Sciatic nerve (tissue), 2 donors: ENCODE data around the gene DUSP2. TPM values are rescaled to one million over a fixed set of nuclear protein-coding genes. Genes with fewer than 3 reads are reported as not detected.
A peak's percentile ranks its signal among the peaks of the same experiment; 100 is the strongest.

Source experiments
- ATAC-seq: fragments of 200-7000 bp; cut with Tn5 transposase; one replicate; pipeline ENCODE4 v1.9.1; 2020; ENCODE audit warnings: mild to moderate bottlenecking, moderate library complexity
- DNase-seq: peaks from one replicate; pipeline ENCODE4 v3.0.0-alpha.2; 2020; ENCODE audit warnings: low spot score
- intact Hi-C: fragments of 100-400 bp; cut with DNase I; formaldehyde crosslinking; loops from one replicate; pipeline ENCODE4 v1.14.2; 2022
- total RNA-seq: library from RNA; stranded (reverse); fragmentation: NEBNext Ultra II Directional; extraction: Animal tissue kit (Norgen Biotek cat#: 25700); gene quantifications from one replicate; pipeline ENCODE4 v1.2.1, GENCODE V29; 2021
- donor health status: DM: no; HTN: no; CAD: no.
- donor health status: DM: no; HTN: no; CAD: no.

Gene DUSP2, protein sequence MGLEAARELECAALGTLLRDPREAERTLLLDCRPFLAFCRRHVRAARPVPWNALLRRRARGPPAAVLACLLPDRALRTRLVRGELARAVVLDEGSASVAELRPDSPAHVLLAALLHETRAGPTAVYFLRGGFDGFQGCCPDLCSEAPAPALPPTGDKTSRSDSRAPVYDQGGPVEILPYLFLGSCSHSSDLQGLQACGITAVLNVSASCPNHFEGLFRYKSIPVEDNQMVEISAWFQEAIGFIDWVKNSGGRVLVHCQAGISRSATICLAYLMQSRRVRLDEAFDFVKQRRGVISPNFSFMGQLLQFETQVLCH
- total RNA-seq = 7.3 TPM

DNA sequence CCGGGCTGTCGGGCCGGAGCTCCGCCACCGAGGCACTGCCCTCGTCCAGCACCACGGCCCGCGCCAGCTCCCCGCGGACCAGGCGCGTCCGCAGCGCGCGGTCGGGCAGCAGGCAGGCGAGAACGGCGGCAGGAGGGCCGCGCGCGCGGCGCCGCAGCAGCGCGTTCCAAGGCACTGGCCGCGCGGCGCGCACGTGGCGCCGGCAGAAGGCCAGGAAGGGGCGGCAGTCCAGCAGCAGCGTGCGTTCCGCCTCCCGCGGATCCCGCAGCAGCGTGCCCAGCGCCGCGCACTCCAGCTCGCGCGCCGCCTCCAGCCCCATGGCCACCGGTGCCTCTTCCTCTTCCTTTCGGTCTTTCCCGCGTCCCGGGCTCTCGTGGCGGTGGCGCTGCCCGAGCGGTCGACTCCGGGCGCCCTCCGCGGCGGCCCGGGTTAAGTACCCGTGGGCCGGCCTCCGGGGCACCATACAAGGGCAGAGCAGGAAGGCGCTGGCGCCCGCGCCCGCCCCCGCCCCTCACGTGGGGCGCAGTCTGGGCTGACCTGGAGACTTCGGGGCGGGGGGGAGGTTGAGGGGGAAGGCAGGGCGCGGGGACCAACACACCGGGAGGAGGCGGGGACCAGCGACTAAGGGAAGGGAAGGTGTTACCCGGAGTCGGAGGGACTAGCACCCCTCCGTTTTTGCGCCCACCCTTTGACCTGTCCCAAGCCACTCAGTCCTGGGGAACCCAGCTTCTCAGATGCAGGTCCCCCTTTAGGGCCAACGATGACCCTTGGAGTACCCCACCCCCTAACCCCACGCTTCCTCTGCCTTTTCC lies at the start of gene DUSP2:
DUSP2 (minus strand) TSS at position 405 of the 812 bp plus-strand sequence; CDS start at position 319, 86 bp downstream.
- peak; percentile 75 for DNase-seq
- ATAC-seq = peak; percentile 84
- intact Hi-C loops = no loop called here

DNA sequence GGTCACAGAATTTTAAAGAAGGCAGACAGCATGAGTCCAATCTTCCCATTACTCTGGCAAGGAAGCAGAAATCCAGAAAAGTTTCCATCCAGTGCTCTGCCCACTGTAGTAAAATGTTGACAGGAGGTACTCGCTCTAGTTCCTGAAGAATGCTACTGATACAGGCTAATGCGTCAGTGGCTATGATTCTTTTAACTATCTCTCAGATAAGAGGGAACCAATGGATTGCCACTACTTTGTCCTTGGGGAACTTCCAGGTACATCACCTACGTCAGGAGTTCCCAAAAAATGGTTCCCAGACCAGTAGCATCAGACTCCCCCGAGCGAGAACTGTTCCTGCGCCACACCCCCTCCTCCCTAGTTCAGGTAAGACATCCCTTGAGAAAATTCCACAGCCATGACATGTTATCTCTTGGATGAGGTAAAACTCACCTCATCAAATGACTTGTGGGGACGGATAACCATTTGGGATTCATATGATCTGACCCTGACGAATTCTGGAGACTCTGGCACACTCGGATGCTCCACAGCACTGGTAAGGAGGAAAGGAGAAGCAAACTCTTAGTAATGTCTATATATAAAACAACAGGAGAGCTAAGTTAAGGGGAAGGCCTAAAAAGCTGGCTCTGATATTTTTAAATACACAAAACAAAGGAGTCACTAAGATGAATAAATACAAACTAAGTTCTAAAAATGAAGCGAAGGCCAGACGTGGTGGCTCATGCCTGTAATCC lies 46.9 kb upstream of the DUSP2 start:
- DNase-seq (no peak), ATAC-seq (no peak)
- intact Hi-C loops = no loop called here

DNA sequence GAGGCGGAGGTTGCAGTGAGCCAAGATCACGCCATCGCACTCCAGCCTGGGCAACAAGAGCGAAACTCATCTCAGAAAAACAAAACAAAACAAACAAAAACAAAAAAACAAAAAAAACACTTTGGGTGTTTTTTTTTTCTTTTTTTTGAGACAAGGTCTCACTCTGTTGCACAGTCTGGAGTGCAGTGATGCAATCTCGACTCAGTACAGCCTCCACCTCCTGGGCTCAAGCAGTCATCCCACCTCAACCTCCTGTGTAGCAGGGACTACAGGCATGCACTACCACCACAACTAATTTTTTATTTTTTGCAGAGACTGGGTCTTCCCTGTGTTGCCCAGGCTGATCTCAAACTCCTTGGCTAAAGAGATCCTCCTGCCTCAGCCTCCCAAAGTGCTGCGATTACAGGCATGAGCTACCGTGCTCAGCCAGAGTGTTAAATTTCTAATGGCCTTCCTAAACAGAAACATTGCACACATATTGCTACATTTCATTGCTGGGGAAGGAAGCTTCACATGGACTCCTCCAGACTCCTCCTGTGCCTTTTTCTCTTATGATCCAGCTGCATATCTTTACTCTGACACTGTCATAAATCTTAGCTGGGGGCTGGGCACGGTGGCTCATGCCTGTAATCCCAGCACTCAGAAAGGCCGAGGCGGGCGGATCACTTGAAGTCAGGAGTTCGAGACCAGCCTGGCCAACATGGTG lies 43.7 kb upstream of the DUSP2 start:
- ATAC-seq (no peak), DNase-seq (no peak)
- intact Hi-C loops = no loop called here

DNA sequence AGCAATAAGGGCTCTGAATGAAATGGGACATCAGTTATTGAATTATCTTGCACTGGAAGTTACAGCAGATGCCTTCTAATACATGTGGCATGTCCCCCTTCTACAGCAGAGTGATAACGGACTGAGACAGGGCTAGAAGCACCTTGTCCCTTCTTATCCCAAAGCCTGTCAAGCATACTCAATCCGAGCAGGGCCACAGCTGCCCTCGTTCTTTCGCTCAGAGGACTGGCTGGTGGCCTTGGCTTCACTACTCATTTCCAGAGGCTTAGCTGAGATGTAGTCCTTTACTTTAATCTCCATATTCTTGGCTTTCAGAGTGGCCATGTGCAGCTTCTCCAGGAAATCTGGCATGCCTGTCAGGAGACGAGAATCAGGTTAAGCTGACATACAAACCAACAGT lies 41.3 kb upstream of the DUSP2 start:
- DNase-seq (no peak), ATAC-seq (no peak)
- intact Hi-C loops = no loop called here

DNA sequence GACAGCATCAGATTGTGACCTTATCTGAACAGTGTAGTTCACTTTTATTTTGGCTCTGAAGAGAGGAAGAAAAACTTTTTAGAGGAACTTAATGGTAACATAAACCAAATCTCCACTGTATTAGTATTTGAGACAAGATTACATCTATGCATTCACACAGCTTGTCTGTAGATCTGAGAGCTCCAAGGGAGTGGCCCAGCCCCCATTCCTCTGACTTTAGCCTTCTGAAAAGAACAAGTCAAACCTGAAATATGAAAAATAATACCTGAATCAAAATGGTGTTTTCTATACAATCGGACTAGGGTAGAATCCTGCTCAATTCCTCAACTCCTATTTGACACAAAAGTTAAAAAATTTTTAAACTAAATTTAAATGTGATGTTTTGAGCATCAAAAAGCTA lies 40.3 kb upstream of the DUSP2 start:
- intact Hi-C loops = no loop called here
- DNase-seq = no peak
- no peak for ATAC-seq

DNA sequence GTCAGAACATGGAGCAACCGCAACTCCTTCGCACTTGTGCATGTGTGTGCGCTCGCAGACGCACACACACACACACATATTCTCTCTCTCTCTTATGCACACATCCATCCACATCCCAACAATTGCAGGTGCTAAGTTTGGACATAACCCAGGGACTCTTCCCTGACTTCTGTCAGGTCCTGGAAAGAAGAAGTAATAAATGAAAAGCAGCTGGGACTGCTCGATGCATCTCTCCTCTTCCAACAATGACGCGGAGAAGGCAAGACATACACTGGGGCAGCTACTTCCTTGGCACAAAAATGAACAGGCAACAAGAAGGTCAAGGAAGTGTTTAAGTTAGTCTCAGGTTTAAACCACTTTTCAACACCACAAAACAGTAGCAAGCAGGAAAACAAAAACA lies 39.7 kb upstream of the DUSP2 start:
- intact Hi-C loops = no loop called here
- DNase-seq (no peak), ATAC-seq (no peak)

DNA sequence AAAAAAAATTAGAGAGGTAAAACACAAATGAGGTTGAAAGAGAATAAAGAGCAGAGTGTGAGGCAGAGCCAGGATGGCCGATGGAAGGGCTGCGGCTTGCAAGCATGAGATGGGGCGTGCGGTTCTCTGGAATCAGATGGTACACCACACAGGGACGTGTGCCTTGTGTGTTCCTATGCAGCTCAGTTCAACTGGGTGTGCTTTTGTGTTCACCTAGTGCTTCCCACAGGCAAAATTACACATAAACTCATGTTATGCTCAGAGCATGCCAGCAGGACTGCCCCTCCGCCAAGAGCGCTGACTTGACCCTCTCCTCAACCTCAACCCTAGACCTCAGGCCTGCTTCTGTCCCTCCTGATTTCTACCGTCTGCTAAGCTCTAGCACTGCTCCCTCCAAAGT lies 38.9 kb upstream of the DUSP2 start:
- DNase-seq (no peak), ATAC-seq (no peak)
- intact Hi-C loops = no loop called here

DNA sequence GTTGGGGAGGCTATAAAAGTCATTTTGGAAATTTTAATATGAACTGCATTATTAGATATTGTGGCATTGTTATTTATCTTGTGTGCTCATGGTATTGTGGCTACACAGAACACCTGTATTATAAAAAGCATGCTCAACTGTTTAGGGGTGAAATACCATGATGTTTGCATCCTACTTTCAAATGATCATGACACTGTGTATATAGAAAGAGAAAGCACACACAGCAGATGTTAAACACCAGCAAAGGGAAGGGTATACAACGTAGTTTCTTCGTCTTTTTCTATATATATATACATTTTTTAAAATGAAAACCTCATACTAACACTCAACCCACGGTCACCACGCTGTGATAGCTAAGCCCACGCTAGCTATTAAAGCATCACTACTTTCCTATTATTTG lies 36.3 kb upstream of the DUSP2 start:
- no peak for ATAC-seq
- intact Hi-C loops = no loop called here
- DNase-seq = no peak

DNA sequence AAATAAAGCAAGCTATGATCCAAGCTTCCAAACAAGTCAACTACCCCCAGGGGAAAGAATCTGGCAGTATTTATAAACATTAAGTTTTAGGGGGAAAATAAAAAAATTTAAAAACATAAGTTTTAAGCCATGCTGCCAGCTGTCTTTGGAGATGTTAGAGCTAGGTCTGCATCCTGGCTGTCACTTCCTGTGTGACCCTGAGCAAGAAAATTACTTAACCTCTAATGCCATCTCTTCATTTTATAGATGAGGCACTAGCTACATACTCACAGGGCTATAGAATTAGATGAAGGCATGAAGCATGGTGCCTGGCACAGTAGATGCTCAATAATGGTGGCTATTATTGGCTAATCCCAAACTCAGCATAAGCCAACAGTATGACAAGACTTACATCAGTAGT lies 35.3 kb upstream of the DUSP2 start:
- DNase-seq (no peak), ATAC-seq (no peak)
- intact Hi-C loops = no loop called here

DNA sequence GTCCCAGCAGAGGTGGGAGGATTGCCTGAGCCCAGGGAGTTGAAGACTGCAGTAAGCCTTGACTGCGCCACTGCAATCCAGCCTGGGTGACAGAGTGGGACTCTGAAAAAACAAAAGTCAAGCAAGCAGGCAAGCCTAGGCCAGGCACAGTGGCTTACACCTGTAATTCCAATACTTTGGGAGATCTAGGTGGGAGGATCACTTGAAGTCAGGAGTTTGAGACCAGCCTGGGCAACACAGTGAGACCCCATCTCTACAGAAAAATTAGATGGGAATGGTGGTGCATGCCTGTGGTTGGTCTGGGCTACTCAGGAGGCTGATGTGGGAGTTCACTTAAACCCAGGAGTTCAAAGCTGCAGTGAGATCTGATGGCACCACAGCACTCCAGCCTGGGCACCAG lies 34.8 kb upstream of the DUSP2 start:
- ATAC-seq (no peak), DNase-seq (no peak)
- intact Hi-C loops = no loop called here

DNA sequence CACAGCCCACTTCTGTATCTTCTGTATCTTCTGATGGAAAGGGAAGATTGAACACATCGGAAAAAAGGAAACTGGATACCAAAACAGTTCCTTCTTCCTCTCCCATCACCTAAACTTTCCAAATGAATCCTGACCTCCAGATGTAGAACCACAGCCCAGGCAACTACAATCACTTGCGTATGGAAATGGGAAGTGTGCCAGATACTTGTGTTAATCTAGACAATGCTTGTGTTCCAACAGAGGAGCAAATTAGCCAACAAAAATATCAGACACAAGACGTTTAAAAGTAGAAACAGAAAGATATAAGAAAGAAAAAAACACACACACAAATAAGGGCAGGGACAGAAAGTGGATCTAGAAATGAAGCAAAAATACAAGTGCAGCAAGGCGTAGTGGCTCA lies 31.4 kb upstream of the DUSP2 start:
- intact Hi-C loops = no loop called here
- ATAC-seq = no peak
- no peak for DNase-seq

DNA sequence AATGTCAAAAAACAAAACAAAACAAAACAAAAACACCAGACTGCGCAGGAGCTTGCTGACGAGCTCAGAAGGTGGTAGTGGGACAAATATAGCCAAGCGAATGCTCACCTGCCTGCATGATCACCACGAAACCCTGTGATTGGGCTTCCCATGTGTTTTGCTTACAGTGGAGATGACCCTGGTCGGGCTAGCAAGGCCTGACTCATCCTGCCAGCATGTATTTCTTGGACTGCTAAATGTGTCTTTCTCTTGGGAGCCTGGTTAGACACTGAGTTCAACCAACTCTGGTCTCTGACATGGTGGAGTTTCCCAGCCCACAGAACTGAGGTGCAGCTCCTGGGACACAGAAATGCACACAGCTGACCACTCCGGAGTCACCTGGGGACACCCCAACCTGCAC lies 30.7 kb upstream of the DUSP2 start:
- ATAC-seq = no peak
- DNase-seq = no peak
- intact Hi-C loops = no loop called here

DNA sequence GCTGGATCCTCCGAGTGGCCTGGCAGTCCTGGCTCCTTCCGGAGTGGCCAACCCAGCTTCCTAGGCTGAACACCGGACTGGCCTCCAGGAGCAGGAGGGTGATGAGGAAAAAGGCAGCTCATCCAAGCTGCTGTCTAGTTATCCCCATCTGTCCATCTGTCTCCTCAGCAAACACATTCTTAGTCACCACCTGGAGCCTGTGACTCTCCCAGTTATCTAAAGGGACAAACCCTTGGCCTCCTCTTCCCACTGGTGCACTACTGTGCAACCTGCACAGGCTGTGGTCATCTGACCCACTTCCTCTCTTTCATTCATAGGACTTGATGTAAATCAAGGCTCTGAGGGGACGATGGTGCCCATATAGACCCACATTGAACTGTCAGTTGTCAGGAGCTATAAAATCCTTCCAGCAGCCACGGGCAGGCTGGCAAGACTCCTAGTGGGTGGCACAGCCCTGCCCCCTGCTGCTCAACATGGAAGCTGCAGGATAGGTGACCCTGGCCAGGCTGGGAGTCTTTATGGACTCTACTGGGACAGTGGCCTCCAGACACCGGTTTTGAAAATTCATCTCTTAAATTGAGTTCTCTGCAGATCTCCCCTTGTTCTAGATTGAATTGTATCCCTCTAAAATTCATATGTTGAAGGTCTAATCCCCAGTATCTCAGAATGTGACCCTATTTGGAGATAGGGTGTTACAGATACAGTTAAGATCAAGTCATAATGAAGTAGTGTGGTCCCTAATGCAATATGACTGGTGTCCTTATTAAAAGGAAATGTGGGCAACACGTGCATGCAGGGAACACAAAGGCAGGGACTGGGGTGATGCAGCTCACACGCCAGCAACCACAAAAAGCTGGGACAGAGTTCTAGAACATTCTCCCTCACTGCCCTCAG lies 29.3 kb upstream of the DUSP2 start:
- peak; percentile 80 for DNase-seq
- intact Hi-C loops = loop anchor here (5.0 kb wide), 1 partner anchor 37 kb away; the partner anchor contains the start of gene ASTL

DNA sequence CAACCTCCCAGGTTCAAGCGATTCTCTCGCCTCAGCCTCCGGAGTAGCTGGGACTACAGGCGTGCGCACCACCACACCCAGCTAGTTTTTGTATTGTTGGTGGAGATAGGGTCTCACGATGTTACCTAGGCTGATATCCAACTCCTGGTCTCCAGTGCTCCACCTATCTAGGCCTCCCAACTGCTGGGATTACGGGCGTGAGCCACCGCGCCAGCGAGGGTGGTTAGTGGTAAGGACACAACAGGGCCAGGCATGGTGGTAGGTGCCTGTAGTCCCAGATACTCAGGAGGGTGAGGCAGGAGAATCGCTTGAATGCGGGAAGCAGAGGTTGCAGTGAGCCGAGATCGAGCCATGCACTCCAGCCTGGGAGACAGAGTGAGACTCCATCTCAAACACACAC lies 26.6 kb upstream of the DUSP2 start:
- no peak for DNase-seq
- intact Hi-C loops = loop anchor here (5.0 kb wide), 1 partner anchor 35 kb away; the partner anchor contains the start of gene ASTL
- no peak for ATAC-seq

More for the DNA sequence above, 29.3 kb upstream of the DUSP2 start:
- ATAC-seq = peak; percentile 81

DNA sequence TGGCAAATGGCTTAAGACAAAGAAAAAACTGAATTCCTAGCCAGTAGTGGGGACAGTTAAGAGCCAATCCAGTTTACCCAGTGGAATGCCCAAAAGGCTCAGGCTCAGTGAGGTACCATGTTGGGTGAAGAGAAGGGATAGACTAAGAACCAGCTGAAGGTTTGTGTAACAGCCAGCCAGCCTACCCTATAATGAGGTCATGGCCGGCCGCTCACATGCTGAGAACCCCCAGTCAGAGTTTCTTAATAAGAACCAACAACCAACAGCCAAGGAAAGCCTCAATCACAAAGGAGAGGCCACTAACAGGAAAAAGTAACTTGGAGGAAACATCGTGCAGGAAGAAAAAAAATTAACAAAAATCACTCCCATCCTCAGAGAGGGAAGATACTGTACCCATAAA lies 25.4 kb upstream of the DUSP2 start:
- ATAC-seq (no peak), DNase-seq (no peak)
- intact Hi-C loops = loop anchor here (5.0 kb wide), 1 partner anchor 33 kb away; the partner anchor contains the start of gene ASTL

DNA sequence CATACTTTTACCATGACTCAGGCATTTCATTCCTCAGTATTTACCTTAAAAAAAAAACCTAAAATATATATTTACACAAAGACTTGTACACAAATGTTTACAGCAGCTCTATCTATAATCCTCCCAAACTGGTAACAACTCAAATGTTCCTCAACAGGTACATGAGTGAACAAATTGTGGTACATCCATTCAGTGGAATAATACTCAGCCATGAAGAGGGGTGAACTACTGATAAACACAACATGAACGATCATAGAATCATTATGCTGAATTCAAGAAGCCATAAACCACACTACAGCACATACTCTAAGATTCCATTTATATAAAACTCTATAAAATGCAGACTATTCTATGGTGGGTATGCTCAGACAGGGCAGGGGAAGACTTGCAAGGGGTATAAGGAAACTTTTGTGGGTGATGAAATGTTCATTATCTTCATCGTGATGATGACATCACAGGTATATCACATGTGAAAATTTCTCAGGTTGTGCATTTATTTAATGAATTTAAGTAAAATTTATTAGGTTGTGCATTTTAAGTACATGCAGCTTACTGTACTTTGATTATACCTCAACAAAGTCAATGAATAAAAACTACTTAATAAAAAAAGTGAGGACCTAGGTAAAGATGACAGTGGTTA lies 24.7 kb upstream of the DUSP2 start:
- no peak for DNase-seq
- ATAC-seq = no peak
- intact Hi-C loops = loop anchor here (5.0 kb wide), 1 partner anchor 33 kb away; the partner anchor contains the start of gene ASTL

DNA sequence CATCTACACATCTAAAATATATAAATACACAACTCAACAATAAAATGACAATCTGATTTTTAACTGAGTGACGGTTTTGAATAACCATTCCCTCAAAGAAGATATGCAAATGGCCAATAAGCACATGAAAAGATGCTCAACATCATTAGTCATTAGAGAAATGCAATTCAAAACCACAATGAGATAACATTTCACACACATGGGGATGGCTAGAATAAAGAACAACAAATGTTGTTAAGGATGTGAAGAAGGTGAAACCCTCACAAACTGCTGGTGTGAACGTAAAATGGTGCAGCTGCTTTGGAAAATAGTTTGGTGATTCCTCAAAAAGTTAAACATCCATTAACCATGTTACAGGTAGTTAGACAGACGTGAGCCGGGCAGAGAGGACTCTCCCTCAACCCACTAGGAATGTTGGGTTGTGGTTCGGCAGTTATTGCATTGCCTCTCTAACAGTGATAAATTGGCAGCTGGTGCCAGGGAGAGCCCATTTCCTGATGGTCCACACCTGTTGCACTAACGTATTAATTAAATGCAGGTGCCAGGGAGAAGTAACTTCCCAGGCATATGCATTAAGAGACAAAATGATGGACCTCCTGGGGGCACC lies 22.3 kb upstream of the DUSP2 start:
- intact Hi-C loops = no loop called here
- DNase-seq (no peak), ATAC-seq (no peak)
